ENCODE measurements around the gene LUZP2. TPM values are rescaled to one million over a fixed set of nuclear protein-coding genes. Genes with fewer than 3 reads are reported as not detected.

LUZP2 gene
- polyA plus RNA-seq, 1 donor (not counting 4 experiments of a cell fraction or from before 2014, with no cell fraction given): 0.08 TPM

DNA sequence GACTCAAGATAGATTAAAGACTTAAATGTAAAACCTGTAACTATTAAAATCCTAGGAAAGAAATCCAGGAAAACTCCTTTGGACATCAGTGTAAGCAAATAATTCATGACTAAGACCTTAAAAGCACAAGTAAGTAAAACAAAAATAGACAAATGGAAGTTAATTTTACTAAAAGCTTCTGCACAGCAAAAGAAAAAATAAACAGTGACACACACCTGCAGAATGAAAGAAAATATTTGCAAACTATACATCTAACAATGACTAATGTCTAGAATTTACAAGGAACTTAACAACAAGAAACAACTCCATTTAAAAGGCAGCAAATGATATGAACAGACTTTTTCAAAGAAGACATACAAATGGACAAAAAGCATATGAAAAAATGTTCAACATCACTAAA lies 359.1 kb downstream of the LUZP2 start:
- H3K9ac ChIP-seq (ENCODE audit: control insufficient read depth, extremely low read depth, insufficient read depth, low read length): no peak overlapping the region
- dilution Hi-C loops (cut with MboI; ENCODE audit: extremely low pct_ligation_motif_present, low sequenced_read_pairs): no loop called here
- no peaks in the 10 kb centered on the region for H3K36me3 ChIP-seq (ENCODE audit: control insufficient read depth in 2 of 2, extremely low read depth in 1 of 2, insufficient read depth in 2 of 2, low read length in 2 of 2)
- H3K9me3 ChIP-seq (ENCODE audit: control insufficient read depth, low read depth, low read length): no peaks in the 10 kb centered on the region
- no peak overlapping the region for H3K4me3 ChIP-seq (ENCODE audit: control insufficient read depth in 2 of 3, extremely low read depth in 1 of 3, insufficient read depth in 2 of 3, low read depth in 1 of 3, low read length in 3 of 3)
- H3K27ac ChIP-seq (ENCODE audit: control insufficient read depth, insufficient read depth, low read length): no peak overlapping the region
- no peak overlapping the region for H2AFZ ChIP-seq (ENCODE audit: control insufficient read depth, low read length)
- no peak overlapping the region for H3K4me2 ChIP-seq (ENCODE audit: control insufficient read depth, extremely low read depth, insufficient read depth, low read depth, low read length)
- H3K79me2 ChIP-seq (ENCODE audit: control insufficient read depth, insufficient read depth, low read length): no peaks in the 10 kb centered on the region
- H3K4me1 ChIP-seq (ENCODE audit: control insufficient read depth, extremely low read depth, insufficient read depth, low read length): no peaks in the 10 kb centered on the region
- no peak for FAIRE-seq
- TF ChIP-seq CTCF (optimal IDR thresholded peaks at IDR 0.05 in 1 of 3, IDR thresholded peaks at IDR 0.05 in 1 of 3, conservative IDR thresholded peaks at IDR 0.05 in 1 of 3; ENCODE audit: extremely low read depth in 1 of 3, insufficient read depth in 2 of 3, low read length in 3 of 3) (no peak), EZH2 (IDR thresholded peaks at IDR 0.05; ENCODE audit: low read length) (no peak)
- DNase-seq (ENCODE audit: low read depth, low spot score): no peak
- H3K27me3 ChIP-seq (ENCODE audit: control insufficient read depth, extremely low read depth, insufficient read depth, low read length): no peaks in the 10 kb centered on the region
- no peaks in the 10 kb centered on the region for H4K20me1 ChIP-seq (ENCODE audit: control insufficient read depth, extremely low read depth, insufficient read depth, low read length)
- no peaks in the 10 kb centered on the region for H3K9me1 ChIP-seq (ENCODE audit: control insufficient read depth, extremely low read depth, insufficient read depth, low read length)

DNA sequence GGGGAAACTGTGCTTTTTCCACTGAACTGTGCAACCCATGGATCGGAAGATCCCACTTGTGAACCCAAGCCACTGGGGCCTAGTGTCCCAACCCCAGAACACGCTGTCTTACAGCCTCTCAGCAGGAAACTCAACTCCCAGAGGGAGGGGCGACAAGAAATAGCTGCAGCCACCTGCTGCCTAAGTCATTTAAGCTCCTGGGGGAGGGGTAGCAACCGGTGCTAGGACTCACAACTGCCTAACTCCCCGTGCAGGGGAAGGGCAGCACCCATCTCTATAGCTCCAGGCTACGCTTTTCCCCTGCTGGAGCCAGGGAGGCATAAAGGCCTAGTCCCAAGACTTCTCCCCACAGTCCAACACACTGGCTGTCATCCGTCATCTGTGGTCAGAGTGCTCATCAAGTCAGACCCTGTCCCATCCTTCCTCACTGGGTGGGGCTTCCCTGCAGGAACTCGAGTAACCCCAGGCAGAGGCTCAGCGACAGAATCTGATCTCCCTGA lies 363.0 kb downstream of the LUZP2 start:
- H3K4me2 ChIP-seq (ENCODE audit: control insufficient read depth, extremely low read depth, insufficient read depth, low read depth, low read length): no peak overlapping the region
- dilution Hi-C loops (cut with MboI; ENCODE audit: extremely low pct_ligation_motif_present, low sequenced_read_pairs): no loop called here

More for the DNA sequence above, 363.0 kb downstream of the LUZP2 start:
- Histone ChIP-seq H3K27me3 (ENCODE audit: control insufficient read depth, extremely low read depth, insufficient read depth, low read length) (no peaks in the 10 kb centered on the region), H3K4me3 (ENCODE audit: control insufficient read depth in 2 of 3, extremely low read depth in 1 of 3, insufficient read depth in 2 of 3, low read depth in 1 of 3, low read length in 3 of 3) (no peak overlapping the region), H2AFZ (ENCODE audit: control insufficient read depth, low read length) (no peak overlapping the region), H3K9me3 (ENCODE audit: control insufficient read depth, low read depth, low read length) (no peaks in the 10 kb centered on the region), H3K36me3 (ENCODE audit: control insufficient read depth in 2 of 2, extremely low read depth in 1 of 2, insufficient read depth in 2 of 2, low read length in 2 of 2) (no peaks in the 10 kb centered on the region), H3K79me2 (ENCODE audit: control insufficient read depth, insufficient read depth, low read length) (no peaks in the 10 kb centered on the region), H3K9me1 (ENCODE audit: control insufficient read depth, extremely low read depth, insufficient read depth, low read length) (no peaks in the 10 kb centered on the region), H3K9ac (ENCODE audit: control insufficient read depth, extremely low read depth, insufficient read depth, low read length) (no peak overlapping the region), H3K4me1 (ENCODE audit: control insufficient read depth, extremely low read depth, insufficient read depth, low read length) (no peaks in the 10 kb centered on the region), H4K20me1 (ENCODE audit: control insufficient read depth, extremely low read depth, insufficient read depth, low read length) (no peaks in the 10 kb centered on the region), H3K27ac (ENCODE audit: control insufficient read depth, insufficient read depth, low read length) (no peak overlapping the region)
- TF ChIP-seq EZH2 (IDR thresholded peaks at IDR 0.05; ENCODE audit: low read length) (no peak), CTCF (optimal IDR thresholded peaks at IDR 0.05 in 1 of 3, IDR thresholded peaks at IDR 0.05 in 1 of 3, conservative IDR thresholded peaks at IDR 0.05 in 1 of 3; ENCODE audit: extremely low read depth in 1 of 3, insufficient read depth in 2 of 3, low read length in 3 of 3) (no peak)
- FAIRE-seq: no peak
- DNase-seq (ENCODE audit: low read depth, low spot score): no peak
